ENCODE results near the gene CDY1.
"Not testable (repeated sequence)": the region's sequence is repeated elsewhere in the genome, so short reads cannot be mapped to it uniquely, and the experiment has no call there.

The CDY1 gene

GRCh38 chrY:25621817-25622216 lies at the start of gene CDY1:
Gene CDY1 (plus strand): TSS chrY:25622117. CDS start chrY:25622443, 326 bp downstream.
- DNase-seq: not testable (repeated sequence)

- not testable (repeated sequence) for DNase-seq
These were observed 28.6 kb upstream of the CDY1 start for GRCh38 chrY:25593336-25593735.

GRCh38 chrY:25620209-25620608 lies 1.7 kb upstream of the CDY1 start:
- not testable (repeated sequence) for DNase-seq

GRCh38 chrY:25626524-25626923 lies 4.6 kb downstream of the CDY1 start:
- not testable (repeated sequence) for DNase-seq

- DNase-seq: not testable (repeated sequence)
These were observed 8.6 kb downstream of the CDY1 start for GRCh38 chrY:25630383-25631112.

GRCh38 chrY:25639852-25640251 lies 17.9 kb downstream of the CDY1 start:
- not testable (repeated sequence) for DNase-seq

GRCh38 chrY:25643024-25643915 lies 21.4 kb downstream of the CDY1 start:
- DNase-seq: not testable (repeated sequence)

Measured in fibroblast of skin of right quadriceps (primary cell).